NOMO-1 treated with dmso at 0.1 percent for 144 hours (cell line): ENCODE data around the gene ANKS1A.
"Not testable (repeated sequence)": the region's sequence is repeated elsewhere in the genome, so short reads cannot be mapped to it uniquely, and the experiment has no call there.

Experiments
- DNase-seq: peaks from one replicate; lab custom pipeline; 2025; ENCODE audit not compliant: unreplicated experiment; lab: John Stamatoyannopoulos, UW

The ANKS1A gene

DNA sequence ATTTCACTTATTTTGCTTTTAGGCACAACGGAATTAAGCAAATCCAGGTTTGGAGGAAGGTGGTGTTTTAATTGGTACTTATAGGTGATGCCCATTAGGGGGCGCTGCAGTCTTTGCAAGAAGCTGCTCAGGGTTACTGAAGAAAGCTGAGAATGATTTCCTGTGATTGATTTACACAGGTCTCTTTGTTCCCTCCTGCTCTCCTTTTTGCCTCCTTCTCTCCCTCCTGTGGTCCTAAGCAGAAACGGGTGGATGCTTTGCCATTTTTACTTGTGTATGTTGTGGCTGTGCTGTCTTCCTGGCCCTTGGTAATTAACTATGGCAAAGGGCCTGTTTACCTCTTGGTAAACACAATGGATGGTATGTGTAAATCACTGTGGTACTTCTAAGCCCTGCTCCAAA is 97.8 kb downstream of the ANKS1A start:
- peak; percentile 20 for DNase-seq

DNA sequence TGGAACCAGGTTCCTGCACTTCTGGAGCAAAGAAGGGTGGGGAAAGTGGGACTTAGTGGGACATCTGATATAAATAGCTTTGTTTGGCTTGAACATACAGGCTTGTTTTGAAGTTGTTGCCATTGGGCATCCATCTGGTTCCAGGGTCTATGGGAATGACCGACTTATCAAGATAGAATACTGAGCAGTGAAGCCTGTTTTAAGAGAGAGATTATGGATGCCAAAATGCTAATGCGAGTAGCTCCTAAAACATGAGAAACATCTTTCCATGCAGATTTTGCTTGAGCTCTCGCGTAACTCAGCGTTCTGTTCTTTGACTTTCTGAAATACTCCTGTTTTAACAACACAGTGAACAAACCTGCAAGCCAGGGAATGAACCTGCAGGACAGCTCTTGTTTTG is 98.5 kb downstream of the ANKS1A start:
- no peak for DNase-seq

- DNase-seq = no peak
Measured at GRCh38 chr6:34990971-34991560, 102.0 kb downstream of the ANKS1A start.

- DNase-seq = no peak
Measured at GRCh38 chr6:34992376-34992775, 103.3 kb downstream of the ANKS1A start.

GRCh38 chr6:34993213-34993612 is 104.2 kb downstream of the ANKS1A start:
- no peak for DNase-seq

GRCh38 chr6:34994693-34995092 is 105.6 kb downstream of the ANKS1A start:
- DNase-seq = no peak

DNA sequence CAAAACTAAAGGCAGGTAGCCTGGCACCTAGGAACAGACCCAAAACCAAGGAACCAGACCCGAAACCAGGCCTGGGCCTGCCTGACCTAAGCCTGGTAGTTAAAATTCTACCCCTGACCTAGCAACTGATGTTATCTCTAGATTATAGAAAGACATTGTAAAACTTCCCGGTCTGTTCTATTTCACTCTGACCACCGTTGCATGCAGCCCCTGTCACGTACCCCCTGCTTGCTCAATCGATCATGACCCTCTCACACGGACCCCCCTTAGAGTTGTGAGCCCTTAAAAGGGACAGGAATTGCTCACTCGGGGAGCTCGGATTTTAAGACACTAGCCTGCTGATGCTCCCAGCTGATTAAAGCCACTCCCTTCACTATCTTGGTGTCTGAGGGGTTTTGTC is 109.4 kb downstream of the ANKS1A start:
- DNase-seq = not testable (repeated sequence)

- not testable (repeated sequence) for DNase-seq
Measured at GRCh38 chr6:34999153-34999552, 110.1 kb downstream of the ANKS1A start.

DNA sequence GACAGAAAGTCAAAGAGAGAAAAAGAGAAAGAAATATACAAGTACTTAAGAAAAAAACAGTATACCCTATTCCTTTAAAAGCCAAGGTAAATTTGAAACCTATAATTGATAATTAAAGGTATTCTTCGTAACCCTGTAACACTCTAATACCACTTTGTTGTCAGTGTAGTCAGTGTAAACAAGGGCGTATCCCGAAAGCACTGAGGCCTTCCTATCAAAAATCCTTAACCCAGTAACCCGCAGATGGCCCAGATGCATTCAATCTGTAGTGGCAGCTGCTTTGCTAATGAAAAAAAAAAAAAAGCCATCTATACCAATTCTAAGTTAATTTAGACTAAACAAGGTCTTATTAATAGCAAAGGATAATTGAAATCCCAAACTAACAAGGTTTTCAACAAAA is 110.9 kb downstream of the ANKS1A start:
- not testable (repeated sequence) for DNase-seq

DNA sequence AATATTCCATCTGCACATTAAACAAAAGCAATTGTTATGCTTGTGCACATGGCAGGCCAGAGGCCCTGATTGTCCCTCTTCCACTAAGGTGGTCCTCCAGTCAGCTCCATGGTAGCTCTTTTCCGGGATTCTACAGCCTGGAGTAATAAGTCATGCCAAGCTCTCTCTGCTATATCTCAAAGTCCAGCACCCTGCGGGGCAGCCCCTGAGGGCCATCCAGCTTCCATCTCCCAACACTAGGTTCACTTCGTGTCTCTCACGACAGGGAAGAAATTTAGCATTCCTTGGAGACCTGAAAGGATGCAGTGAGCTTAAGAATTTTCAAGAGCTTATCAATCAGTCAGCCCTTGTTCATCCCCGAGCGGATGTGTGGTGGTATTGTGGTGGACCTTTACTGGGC is 112.3 kb downstream of the ANKS1A start:
- not testable (repeated sequence) for DNase-seq

DNA sequence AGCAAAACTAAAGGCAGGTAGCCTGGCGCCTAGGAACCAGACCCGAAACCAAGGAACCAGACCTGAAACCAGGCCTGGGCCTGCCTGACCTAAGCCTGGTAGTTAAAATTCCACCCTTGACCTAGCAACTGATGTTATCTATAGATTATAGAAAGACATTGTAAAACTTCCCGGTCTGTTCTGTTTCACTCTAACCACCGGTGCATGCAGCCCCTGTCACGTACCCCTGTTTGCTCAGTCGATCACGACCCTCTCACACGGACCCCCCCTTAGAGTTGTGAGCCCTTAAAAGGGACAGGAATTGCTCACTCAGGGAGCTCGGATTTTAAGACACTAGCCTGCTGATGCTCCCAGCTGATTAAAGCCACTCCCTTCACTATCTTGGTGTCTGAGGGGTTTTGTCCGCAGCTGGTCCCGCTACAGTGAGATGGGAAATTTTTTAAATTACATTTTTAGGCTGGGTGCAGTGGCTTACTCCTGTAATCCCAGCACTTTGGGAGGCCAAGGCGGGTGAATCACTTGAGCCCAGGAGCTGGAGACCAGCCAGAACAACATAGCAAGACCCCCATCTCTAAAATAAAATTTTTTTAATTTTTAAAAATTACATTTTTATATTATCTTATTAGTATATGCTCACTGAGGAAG is 115.0 kb downstream of the ANKS1A start:
- DNase-seq = not testable (repeated sequence)

GRCh38 chr6:35007016-35007415 is 118.0 kb downstream of the ANKS1A start:
- no peak for DNase-seq

GRCh38 chr6:35008858-35009257 is 119.8 kb downstream of the ANKS1A start:
- no peak for DNase-seq

DNA sequence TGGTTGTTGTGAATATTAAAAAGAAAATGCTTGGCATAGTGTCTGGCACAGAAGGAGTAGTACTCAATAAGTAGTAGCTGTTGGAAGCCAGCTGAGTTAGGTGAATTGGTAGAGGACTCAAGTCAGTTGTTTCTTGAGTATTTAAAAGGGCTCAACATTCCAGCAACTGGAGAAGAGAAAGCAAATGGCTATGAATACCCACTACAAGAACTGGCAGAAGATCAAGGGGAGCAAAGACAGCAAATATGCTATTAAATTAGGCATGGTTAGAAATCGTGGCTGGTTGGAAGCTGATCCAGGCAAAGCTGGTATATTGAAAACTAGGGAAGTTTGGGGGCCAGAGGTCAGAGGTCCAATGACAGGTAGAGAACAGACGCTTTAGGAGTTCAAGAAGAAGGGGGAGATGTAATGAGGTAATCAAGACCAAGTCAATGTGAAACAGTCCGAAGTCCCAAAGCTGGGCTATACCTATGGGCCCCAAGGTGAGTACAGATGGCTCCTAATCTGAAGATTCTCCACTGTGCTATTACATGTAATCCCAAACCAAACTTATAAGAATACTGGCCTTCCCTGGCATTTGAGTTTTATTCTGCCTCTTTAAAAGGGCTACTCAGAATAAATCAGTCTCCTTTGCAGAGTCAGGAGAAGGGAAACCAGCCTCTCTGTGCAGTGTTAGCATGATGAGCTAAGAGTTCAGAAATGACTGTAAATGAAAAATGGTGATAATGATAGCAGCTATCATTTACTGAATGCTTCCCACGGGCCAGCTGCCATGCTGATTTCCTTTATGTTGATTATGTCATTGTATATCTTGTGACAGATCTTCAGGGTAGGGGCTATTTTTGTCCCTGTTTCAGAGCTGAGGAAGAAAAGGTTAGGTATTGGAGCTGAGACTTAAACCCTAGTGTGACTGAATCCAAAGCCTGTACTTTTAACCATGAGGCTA is 122.3 kb downstream of the ANKS1A start:
- no peak for DNase-seq

DNA sequence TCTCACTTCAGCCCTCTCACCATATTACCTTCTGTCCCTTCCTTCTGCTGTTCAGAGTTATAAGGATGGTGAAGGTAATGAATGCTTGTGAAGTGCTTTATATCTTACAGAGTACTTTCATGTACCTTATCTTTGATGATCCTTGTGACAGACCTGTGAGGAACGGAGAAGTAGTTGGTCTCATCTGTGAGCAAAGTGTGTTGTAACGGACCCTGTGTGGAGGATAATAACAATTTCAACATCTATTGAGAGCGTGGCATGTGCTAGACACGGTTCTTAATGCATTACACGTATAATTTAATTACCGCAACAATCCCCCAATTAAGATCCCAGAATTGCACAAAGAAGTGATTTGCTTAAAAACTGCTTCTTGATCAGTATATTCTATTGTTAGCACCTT is 124.6 kb downstream of the ANKS1A start:
- no peak for DNase-seq

DNA sequence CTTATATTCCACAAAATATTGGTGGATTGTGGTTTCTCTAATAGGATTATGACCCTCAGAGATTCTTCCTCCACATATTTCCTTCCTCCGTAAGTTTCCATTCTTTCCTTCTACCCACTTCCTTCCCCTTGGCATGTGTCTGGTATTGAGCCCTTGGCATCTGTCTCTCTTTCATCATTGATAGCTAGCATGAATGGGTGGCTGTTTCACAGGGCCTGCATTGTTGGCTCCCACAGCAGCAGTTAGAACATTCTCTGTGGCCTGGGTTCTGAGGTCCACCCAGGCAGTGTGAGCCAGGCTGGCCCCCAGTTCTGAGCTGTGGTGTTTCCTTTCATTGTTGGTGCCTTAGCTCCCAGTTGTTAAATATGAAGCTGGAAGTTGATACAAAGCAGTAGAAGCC is 125.3 kb downstream of the ANKS1A start:
- DNase-seq = no peak

DNA sequence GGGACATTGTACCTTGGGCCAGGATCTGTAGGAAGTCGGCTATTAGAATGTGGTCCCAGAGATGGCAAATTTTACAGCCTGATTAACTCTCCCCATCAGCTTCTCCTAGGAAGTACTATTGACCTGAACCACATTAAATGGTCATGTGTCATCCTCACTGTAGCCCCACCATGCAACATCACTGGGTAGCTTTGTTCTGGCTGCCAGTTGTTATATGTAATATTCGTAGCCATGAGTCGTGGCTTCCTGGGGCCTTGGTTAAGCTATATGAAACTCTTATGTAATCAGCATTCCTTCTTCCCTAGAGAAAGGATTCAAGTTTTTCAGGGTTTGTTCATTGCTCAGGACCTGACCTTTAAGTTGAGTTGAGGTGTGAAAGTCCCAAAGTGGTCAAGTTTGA is 125.7 kb downstream of the ANKS1A start:
- no peak for DNase-seq

GRCh38 chr6:35015476-35015875 is 126.4 kb downstream of the ANKS1A start:
- no peak for DNase-seq

DNA sequence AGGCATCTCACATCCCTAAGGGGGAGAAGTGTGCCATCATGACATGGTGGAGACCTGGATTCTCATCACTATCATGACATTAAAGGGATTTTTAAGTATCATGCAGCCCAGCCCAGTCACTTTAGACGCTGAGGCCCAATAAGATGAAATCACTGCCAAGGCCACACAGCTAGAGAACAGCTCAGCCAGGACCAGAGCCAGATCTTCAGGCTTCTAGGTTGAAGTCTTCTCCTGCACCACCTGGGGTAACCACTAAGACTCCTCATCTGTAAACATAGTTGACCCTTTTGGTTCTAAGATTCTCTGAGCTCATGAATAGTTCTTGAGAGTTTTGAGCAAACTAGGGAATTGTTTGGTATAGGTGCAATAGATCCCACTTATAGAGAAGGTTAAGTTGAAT is 126.9 kb downstream of the ANKS1A start:
- DNase-seq = no peak

DNA sequence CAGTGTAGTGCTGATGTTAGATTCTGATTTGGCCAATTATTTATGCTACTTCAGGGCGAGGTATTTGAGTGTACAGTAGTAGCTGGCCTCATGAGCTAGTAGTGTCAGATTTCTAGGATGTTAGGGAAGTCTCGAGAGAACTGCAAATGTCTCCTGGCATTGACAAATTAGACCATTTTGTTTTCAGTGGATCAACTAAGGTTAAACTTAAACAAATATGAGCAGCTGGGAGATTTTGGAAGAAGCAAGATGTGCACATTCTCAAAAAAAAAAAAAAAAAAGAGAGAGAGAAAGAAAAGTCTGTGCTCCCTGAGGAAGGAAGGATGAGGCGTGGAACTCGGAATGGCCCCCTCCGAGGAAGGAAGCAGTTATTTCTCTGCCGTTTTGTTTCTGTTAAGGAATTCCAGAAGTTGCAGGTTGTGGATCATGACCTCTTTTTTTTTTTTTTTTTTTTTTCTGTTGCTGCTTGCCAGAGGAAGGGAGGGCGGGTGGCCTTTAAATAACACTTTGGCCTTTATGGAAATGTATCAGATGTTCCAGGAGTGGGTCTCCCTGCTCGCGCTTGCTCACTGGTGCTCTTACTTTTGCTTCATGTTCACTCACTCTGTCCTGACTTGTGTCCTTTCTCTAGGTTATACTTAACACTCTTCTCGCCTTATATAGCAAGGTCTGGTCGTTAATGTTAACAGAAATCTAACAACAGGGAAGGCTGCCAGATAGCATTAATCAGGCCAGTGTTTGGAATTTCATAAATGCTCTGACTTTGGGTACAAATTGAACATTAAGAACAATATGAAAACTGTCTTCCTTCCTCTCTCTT is 127.7 kb downstream of the ANKS1A start:
- no peak for DNase-seq
